Kidney tubule cell (primary cell): Measurements from ENCODE around the gene KRTAP12-2.

Experiments used
- DNase-seq: peaks from one replicate; pipeline ENCODE4 v3.0.0-alpha.2; 2018; ENCODE audit warnings: low spot score

The KRTAP12-2 gene

GRCh38 chr21:44626673-44627143 lies 40.0 kb downstream of the KRTAP12-2 start, which contains the start of gene KRTAP10-9:
TSS of gene KRTAP10-9 (plus strand) at chr21:44627093. CDS start at chr21:44627172, 79 bp downstream.
- no peak for DNase-seq

DNA sequence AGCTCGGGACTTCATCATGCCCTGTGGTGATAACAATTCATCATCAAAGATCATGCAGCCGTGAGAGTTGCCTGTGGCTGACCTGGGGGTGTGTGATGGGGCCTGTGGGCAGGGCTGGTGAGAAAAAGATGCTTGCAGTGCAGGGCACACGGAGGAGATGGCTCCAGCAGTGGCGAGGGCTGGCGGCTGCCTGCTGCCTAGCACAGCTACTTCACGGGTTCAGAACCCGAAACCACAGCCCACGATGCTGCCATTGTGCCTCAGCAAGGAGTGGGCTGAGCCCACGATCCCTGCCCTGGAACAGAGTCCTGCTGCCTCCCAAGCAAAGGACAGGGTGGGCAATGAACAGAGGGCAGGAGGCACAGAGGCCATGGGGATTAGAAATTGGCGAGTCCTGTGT lies 40.5 kb downstream of the KRTAP12-2 start:
- no peak for DNase-seq

- DNase-seq = no peak
Measured at GRCh38 chr21:44625756-44626155, 41.0 kb downstream of the KRTAP12-2 start.

- DNase-seq = no peak
Measured at GRCh38 chr21:44623575-44623974, 43.2 kb downstream of the KRTAP12-2 start.

- no peak for DNase-seq
Measured at GRCh38 chr21:44619886-44620285, 46.8 kb downstream of the KRTAP12-2 start.

- peak; percentile 16 for DNase-seq
Measured at GRCh38 chr21:44618909-44619308, 47.8 kb downstream of the KRTAP12-2 start.

DNA sequence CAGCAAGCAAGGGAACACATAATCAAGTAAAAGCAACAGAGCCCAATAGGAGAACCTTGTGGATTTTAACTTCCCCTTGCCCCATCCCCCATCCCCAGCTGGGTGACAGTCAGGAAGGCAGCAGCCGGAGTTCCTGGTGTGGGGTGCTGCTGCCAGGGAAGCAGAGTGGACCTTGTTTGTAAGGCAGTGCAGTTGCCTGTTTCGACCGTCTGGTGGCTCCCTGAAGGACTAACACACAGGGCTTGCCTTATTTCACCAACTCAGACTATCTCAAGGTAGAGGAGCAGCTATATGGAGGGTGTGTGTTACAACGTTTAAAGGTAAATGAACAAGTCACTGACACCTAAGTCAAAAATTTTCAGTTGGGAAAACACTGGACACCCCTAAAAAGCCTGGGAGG lies 48.2 kb downstream of the KRTAP12-2 start:
- peak; percentile 2 for DNase-seq

DNA sequence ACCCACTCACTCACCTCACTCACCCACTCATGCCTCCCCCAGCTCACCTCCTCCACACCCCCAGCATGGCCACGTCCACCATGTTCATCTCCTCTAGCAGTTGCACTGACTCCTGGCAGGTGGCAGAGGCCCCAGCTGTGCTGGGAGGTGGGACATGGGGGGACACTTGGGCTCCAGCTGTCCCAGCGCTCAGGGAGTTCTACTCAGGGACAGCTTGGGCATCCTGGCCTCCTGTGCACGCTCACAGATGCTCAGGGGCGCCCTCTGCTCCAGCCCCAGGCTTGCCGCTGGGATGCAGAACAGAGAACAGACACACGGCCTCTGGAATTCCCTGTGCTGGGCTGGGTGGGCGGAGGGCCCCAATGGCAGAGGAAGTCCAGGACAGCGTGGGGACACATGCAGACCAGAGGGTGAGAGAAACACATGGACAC lies 49.6 kb downstream of the KRTAP12-2 start:
- DNase-seq = no peak

GRCh38 chr21:44616591-44616926 lies 50.2 kb downstream of the KRTAP12-2 start:
- DNase-seq = no peak
